ENCODE data around the gene WFDC1. TPM values are rescaled to one million over a fixed set of nuclear protein-coding genes. Genes with fewer than 3 reads are reported as not detected.

The WFDC1 gene
- total RNA-seq, 1 donor from 2014 or later: 0.34 TPM

DNA sequence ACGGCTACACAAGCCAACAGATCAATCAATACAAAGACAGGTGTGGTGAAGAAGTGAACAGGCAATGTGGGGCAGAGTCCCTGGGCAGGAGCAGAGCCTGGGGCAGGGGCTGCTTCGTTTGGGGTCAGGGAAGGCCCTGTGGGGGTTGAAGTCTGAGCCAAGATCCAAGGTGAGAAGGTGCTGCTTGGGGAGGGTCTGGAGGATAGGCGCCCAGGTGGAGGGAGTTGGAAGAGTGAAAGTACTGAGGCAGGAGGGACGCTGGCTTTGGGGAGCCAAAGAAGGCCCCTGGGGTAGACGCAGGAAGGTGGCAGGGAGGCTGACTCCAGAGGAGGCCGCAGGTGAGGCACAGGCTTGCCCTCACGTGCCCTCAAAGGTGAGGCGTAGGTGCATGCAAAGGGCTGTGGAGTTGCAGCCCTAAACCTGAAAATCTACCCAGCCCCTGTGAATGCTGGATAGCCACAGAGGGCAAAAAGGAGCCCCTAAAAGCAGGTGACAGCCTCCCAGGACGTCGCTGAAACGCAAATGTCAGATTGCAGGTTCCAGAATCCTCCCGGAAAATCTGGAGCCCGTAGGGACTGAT, 33.3 kb downstream of the WFDC1 start:
- DNase-seq (ENCODE audit: low read depth) (no peak), FAIRE-seq (no peak)
- no peak overlapping the region for H3K4me2 ChIP-seq (ENCODE audit: low read length)
- no peak overlapping the region for H3K9ac ChIP-seq (ENCODE audit: low read length)
- H3K4me3 Mint-ChIP-seq (ENCODE audit: unreplicated experiment): no peak overlapping the region
- no peak overlapping the region for H3K27ac ChIP-seq (ENCODE audit: low read depth, low read length)
- H3K9me3 Mint-ChIP-seq (ENCODE audit: unreplicated experiment): peaks cover 15% of the 10 kb centered on the region
- no peak overlapping the region for H3K27ac Mint-ChIP-seq (ENCODE audit: unreplicated experiment)
- TF ChIP-seq, protein P1, sequence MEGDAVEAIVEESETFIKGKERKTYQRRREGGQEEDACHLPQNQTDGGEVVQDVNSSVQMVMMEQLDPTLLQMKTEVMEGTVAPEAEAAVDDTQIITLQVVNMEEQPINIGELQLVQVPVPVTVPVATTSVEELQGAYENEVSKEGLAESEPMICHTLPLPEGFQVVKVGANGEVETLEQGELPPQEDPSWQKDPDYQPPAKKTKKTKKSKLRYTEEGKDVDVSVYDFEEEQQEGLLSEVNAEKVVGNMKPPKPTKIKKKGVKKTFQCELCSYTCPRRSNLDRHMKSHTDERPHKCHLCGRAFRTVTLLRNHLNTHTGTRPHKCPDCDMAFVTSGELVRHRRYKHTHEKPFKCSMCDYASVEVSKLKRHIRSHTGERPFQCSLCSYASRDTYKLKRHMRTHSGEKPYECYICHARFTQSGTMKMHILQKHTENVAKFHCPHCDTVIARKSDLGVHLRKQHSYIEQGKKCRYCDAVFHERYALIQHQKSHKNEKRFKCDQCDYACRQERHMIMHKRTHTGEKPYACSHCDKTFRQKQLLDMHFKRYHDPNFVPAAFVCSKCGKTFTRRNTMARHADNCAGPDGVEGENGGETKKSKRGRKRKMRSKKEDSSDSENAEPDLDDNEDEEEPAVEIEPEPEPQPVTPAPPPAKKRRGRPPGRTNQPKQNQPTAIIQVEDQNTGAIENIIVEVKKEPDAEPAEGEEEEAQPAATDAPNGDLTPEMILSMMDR (IDR thresholded peaks at IDR 0.05; ENCODE audit: insufficient read depth, low read depth, low read length): no peak
- TF ChIP-seq EZH2 (IDR thresholded peaks at IDR 0.05; ENCODE audit: insufficient read depth, low read length): no peak
- no peaks in the 10 kb centered on the region for H3K79me2 ChIP-seq (ENCODE audit: insufficient read depth, low read length)
- H3K36me3 ChIP-seq (ENCODE audit: insufficient read depth, low read length): no peaks in the 10 kb centered on the region
- no peak overlapping the region for H2AFZ ChIP-seq (ENCODE audit: low read depth, low read length)
- H3K9me3 ChIP-seq (ENCODE audit: insufficient read depth, low read depth, low read length): no peaks in the 10 kb centered on the region
- H3K4me1 Mint-ChIP-seq (ENCODE audit: low read depth, unreplicated experiment): peaks cover 5% of the 10 kb centered on the region
- H4K20me1 ChIP-seq (ENCODE audit: insufficient read depth, low read length): no peaks in the 10 kb centered on the region
- peaks cover 2% of the 10 kb centered on the region for H3K27me3 ChIP-seq (ENCODE audit: insufficient read depth, low read length)
- peaks cover 4% of the 10 kb centered on the region for H3K36me3 Mint-ChIP-seq (ENCODE audit: low read depth, unreplicated experiment)
- H3K4me3 ChIP-seq (ENCODE audit: insufficient read depth, low read depth, low read length): no peak overlapping the region
- no peaks in the 10 kb centered on the region for H3K4me1 ChIP-seq (ENCODE audit: insufficient read depth, low read length)
- H3K27me3 Mint-ChIP-seq (ENCODE audit: low read depth, unreplicated experiment): peaks cover 13% of the 10 kb centered on the region

DNA sequence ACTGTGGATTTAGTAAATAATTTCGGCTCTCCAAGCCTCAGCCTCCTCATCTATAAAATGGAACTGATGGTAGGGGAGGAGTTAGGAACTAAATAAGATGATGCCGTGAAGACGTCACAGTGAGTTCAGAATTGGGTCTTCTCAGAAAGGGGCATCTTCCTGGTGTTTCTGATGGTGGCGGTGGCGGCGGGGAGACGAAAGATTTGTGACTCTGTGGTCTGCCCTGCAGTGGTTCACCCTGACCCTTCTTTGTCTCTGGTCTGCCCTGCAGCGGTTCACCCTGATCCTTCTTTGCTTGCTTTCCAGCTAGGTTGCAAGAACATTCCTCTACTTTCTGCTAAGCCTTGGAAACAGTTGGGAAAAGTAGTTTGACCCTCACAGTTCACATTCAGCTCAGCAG, 34.3 kb downstream of the WFDC1 start:
- TF ChIP-seq EZH2 (IDR thresholded peaks at IDR 0.05; ENCODE audit: insufficient read depth, low read length): no peak
- TF ChIP-seq, protein P1 (IDR thresholded peaks at IDR 0.05; ENCODE audit: insufficient read depth, low read depth, low read length): no peak
- H3K4me3 ChIP-seq (ENCODE audit: insufficient read depth, low read depth, low read length): no peak overlapping the region
- peaks cover 5% of the 10 kb centered on the region for H3K4me1 Mint-ChIP-seq (ENCODE audit: low read depth, unreplicated experiment)
- H3K79me2 ChIP-seq (ENCODE audit: insufficient read depth, low read length): no peaks in the 10 kb centered on the region
- no peaks in the 10 kb centered on the region for H3K4me1 ChIP-seq (ENCODE audit: insufficient read depth, low read length)
- H3K27ac Mint-ChIP-seq (ENCODE audit: unreplicated experiment): no peak overlapping the region
- H3K9ac ChIP-seq (ENCODE audit: low read length): no peak overlapping the region
- no peaks in the 10 kb centered on the region for H4K20me1 ChIP-seq (ENCODE audit: insufficient read depth, low read length)
- peaks cover 2% of the 10 kb centered on the region for H3K27me3 ChIP-seq (ENCODE audit: insufficient read depth, low read length)
- H3K36me3 ChIP-seq (ENCODE audit: insufficient read depth, low read length): no peaks in the 10 kb centered on the region
- H2AFZ ChIP-seq (ENCODE audit: low read depth, low read length): no peak overlapping the region
- peaks cover 4% of the 10 kb centered on the region for H3K36me3 Mint-ChIP-seq (ENCODE audit: low read depth, unreplicated experiment)
- H3K4me3 Mint-ChIP-seq (ENCODE audit: unreplicated experiment): no peak overlapping the region
- no peak for FAIRE-seq
- H3K27ac ChIP-seq (ENCODE audit: low read depth, low read length): no peak overlapping the region
- peaks cover 15% of the 10 kb centered on the region for H3K9me3 Mint-ChIP-seq (ENCODE audit: unreplicated experiment)
- DNase-seq (ENCODE audit: low read depth): no peak
- peaks cover 15% of the 10 kb centered on the region for H3K27me3 Mint-ChIP-seq (ENCODE audit: low read depth, unreplicated experiment)
- H3K9me3 ChIP-seq (ENCODE audit: insufficient read depth, low read depth, low read length): no peaks in the 10 kb centered on the region
- H3K4me2 ChIP-seq (ENCODE audit: low read length): no peak overlapping the region

DNA sequence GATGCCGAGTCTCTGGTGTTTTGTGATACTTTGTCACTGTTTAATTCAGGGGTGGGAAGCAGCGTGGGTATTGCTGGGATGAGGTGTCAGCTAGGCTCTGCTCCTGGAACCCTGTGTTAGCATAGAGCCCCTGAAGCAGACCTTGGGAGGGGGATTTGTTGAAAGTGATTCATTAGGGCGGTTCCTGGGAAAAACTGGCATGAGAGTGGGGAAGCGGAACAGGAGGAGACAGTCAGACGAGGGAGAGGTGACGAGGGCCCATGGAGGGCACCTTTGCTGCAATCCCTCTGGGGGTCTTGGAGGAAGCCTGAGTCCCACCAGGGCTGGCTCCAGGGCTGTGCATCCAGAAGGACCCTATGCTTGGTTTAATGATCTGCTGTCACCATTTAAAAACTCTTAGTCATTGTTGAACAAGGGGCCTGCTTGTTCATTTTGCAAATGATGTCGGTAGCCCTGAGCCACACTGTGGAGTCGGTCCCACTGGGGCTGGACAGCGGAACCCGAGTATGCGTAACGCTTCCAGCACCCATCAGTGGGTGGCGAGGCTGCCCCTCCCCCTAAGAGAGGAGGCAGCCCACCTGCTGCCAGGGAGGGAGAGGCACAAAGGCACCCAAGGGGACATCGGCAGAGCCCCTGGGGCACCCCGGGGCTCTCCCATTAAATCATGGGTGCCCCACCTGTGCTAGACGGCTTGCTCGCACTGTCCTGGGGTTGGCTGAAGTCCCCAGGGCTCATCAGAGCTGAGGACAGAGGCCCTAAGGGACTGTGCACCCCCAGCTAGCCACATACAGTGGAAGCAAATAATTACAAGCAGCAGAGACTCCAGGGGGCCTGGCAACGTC, 35.4 kb downstream of the WFDC1 start:
- no peak overlapping the region for H3K27ac ChIP-seq (ENCODE audit: low read depth, low read length)
- no peaks in the 10 kb centered on the region for H3K4me1 ChIP-seq (ENCODE audit: insufficient read depth, low read length)
- H3K36me3 ChIP-seq (ENCODE audit: insufficient read depth, low read length): no peaks in the 10 kb centered on the region
- Mint-ChIP-seq H3K4me3 (ENCODE audit: unreplicated experiment) (no peak overlapping the region), H3K9me3 (ENCODE audit: unreplicated experiment) (peaks cover 16% of the 10 kb centered on the region), H3K27me3 (ENCODE audit: low read depth, unreplicated experiment) (peaks cover 17% of the 10 kb centered on the region), H3K4me1 (ENCODE audit: low read depth, unreplicated experiment) (peaks cover 5% of the 10 kb centered on the region), H3K36me3 (ENCODE audit: low read depth, unreplicated experiment) (peaks cover 4% of the 10 kb centered on the region), H3K27ac (ENCODE audit: unreplicated experiment) (no peak overlapping the region)
- H2AFZ ChIP-seq (ENCODE audit: low read depth, low read length): no peak overlapping the region
- no peaks in the 10 kb centered on the region for H4K20me1 ChIP-seq (ENCODE audit: insufficient read depth, low read length)
- H3K4me3 ChIP-seq (ENCODE audit: insufficient read depth, low read depth, low read length): no peak overlapping the region
- TF ChIP-seq EZH2 (IDR thresholded peaks at IDR 0.05; ENCODE audit: insufficient read depth, low read length): no peak
- TF ChIP-seq, protein P1 (IDR thresholded peaks at IDR 0.05; ENCODE audit: insufficient read depth, low read depth, low read length): no peak
- no peaks in the 10 kb centered on the region for H3K79me2 ChIP-seq (ENCODE audit: insufficient read depth, low read length)
- no peak overlapping the region for H3K4me2 ChIP-seq (ENCODE audit: low read length)
- H3K9me3 ChIP-seq (ENCODE audit: insufficient read depth, low read depth, low read length): no peaks in the 10 kb centered on the region
- DNase-seq (ENCODE audit: low read depth) (no peak), FAIRE-seq (no peak)
- H3K27me3 ChIP-seq (ENCODE audit: insufficient read depth, low read length): peaks cover 2% of the 10 kb centered on the region
- H3K9ac ChIP-seq (ENCODE audit: low read length): no peak overlapping the region

Data from astrocyte (in vitro differentiated cells and primary cell).